HepG2 (cell line): Measurements from ENCODE around the gene FBXL13. TPM values are rescaled to one million over a fixed set of nuclear protein-coding genes. Genes with fewer than 3 reads are reported as not detected.

ENCODE experiments used
- ATF4 ChIP-seq, 2 experiments: fragments of 450-650 bp in 1 of 2; sonication (generic) in 1 of 2; formaldehyde crosslinking; IDR thresholded peaks; 2 replicates each; pipeline versions ENCODE4 v1.5.0 to v1.8.0; 2020 to 2022; ENCODE audit warnings: mild to moderate bottlenecking in 1 of 2, missing genetic modification reagents in 1 of 2
- ATF7-NPFF ChIP-seq: sonication (generic); formaldehyde crosslinking; IDR thresholded peaks from 2 replicates; pipeline ENCODE4 v1.8.1; 2023; ENCODE audit warnings: mild to moderate bottlenecking, low read depth, missing genetic modification reagents, moderate library complexity
- CBX1 ChIP-seq: IDR thresholded peaks from one replicate; pipeline ENCODE4 v1.6.1; 2016; ENCODE audit warnings: antibody characterized with exemption, low read depth
- FOXO1 ChIP-seq: sonication (generic); formaldehyde crosslinking; IDR thresholded peaks from 2 replicates; pipeline ENCODE4 v1.4.0; 2020; ENCODE audit warnings: missing genetic modification reagents
- GATAD2A ChIP-seq: IDR thresholded peaks from 2 replicates; pipeline ENCODE4 v1.6.1; 2016
- HHEX ChIP-seq: IDR thresholded peaks from 2 replicates; pipeline ENCODE4 v1.6.1; 2016; ENCODE audit warnings: control low read depth
- KAT2B ChIP-seq: fragments of 150-350 bp; IDR thresholded peaks from 2 replicates; pipeline ENCODE4 v1.6.1; 2014; ENCODE audit warnings: low read depth, low read length, borderline replicate concordance
- NFKB2 ChIP-seq: sonication (generic); formaldehyde crosslinking; IDR thresholded peaks from 2 replicates; pipeline ENCODE4 v1.4.0; 2020; ENCODE audit warnings: missing genetic modification reagents, borderline replicate concordance
- NONO ChIP-seq, 2 experiments: fragments of 450-650 bp in 1 of 2; sonication (generic) in 1 of 2; formaldehyde crosslinking in 1 of 2; IDR thresholded peaks in 1 of 2; conservative IDR thresholded peaks in 1 of 2; 2 replicates each; pipeline versions ENCODE4 v1.6.1 to v1.8.0; 2017 to 2022; ENCODE audit warnings: mild to moderate bottlenecking in 1 of 2, missing genetic modification reagents in 1 of 2, moderate library complexity in 1 of 2
- NRL ChIP-seq: sonication (generic); formaldehyde crosslinking; IDR thresholded peaks from 2 replicates; pipeline ENCODE4 v1.5.0; 2020; ENCODE audit warnings: missing genetic modification reagents, mild to moderate bottlenecking, moderate library complexity, borderline replicate concordance
- PAXIP1 ChIP-seq: sonication (generic); formaldehyde crosslinking; conservative IDR thresholded peaks from 2 replicates; pipeline ENCODE4 v1.4.0; 2020; ENCODE audit warnings: mild to moderate bottlenecking, missing genetic modification reagents, moderate library complexity
- PLRG1 ChIP-seq: fragments of 450-650 bp; conservative IDR thresholded peaks from 2 replicates; pipeline ENCODE4 v1.6.1; 2016
- PRDM4 ChIP-seq: sonication (generic); formaldehyde crosslinking; IDR thresholded peaks from 2 replicates; pipeline ENCODE4 v1.9.0; 2021; ENCODE audit warnings: missing genetic modification reagents, borderline replicate concordance
- WIZ ChIP-seq: sonication (generic); formaldehyde crosslinking; IDR thresholded peaks from 2 replicates; pipeline ENCODE4 v1.5.1; 2020; ENCODE audit warnings: mild to moderate bottlenecking, missing genetic modification reagents
- ZBTB20 ChIP-seq: sonication (generic); formaldehyde crosslinking; IDR thresholded peaks from 2 replicates; pipeline ENCODE4 v1.8.1; 2023; ENCODE audit warnings: missing genetic modification reagents, low read depth, mild to moderate bottlenecking, borderline replicate concordance
- ZNF430 ChIP-seq: sonication (generic); formaldehyde crosslinking; IDR thresholded peaks from 2 replicates; pipeline ENCODE4 v1.9.0; 2021; ENCODE audit warnings: mild to moderate bottlenecking, missing genetic modification reagents
- ZNF431 ChIP-seq: sonication (generic); formaldehyde crosslinking; IDR thresholded peaks from 2 replicates; pipeline ENCODE4 v1.9.0; 2022; ENCODE audit warnings: missing genetic modification reagents, low read depth, mild to moderate bottlenecking, borderline replicate concordance
- ZNF510 ChIP-seq: sonication (generic); formaldehyde crosslinking; IDR thresholded peaks from 2 replicates; pipeline ENCODE4 v1.4.0; 2020; ENCODE audit warnings: low read depth, mild to moderate bottlenecking, missing genetic modification reagents
- ZNF546 ChIP-seq: sonication (generic); formaldehyde crosslinking; conservative IDR thresholded peaks from 2 replicates; pipeline ENCODE4 v1.8.1; 2023; ENCODE audit warnings: mild to moderate bottlenecking, missing genetic modification reagents
- ZNF691 ChIP-seq: sonication (generic); formaldehyde crosslinking; IDR thresholded peaks from 2 replicates; pipeline ENCODE4 v1.4.0; 2020; ENCODE audit warnings: missing genetic modification reagents, low read depth, mild to moderate bottlenecking, borderline replicate concordance
- ZNF800 ChIP-seq: sonication (generic); formaldehyde crosslinking; IDR thresholded peaks from 2 replicates; pipeline ENCODE4 v1.4.0; 2020; ENCODE audit warnings: missing genetic modification reagents
- polyA plus RNA-seq, 8 experiments: library from polyadenylated mRNA; depleted of rRNA in 3 of 8; stranded (reverse) in 7 of 8; unstranded in 1 of 8; fragments of >200 nt; fragmentation: Illumina TruSeq in 4 of 8; extraction: Trizol in 4 of 8; gene quantifications; 2 replicates each; pipeline versions ENCODE4 v1.2.1 to v1.2.3, GENCODE V29; 2011 to 2016; ENCODE audit warnings: low read depth in 4 of 8, missing spikeins in 1 of 8, mixed read lengths in 1 of 8; ENCODE audit not compliant: insufficient read depth in 1 of 8
- total RNA-seq, 5 experiments: library from RNA; depleted of rRNA; stranded (reverse); fragments of >200 nt; fragmentation: Illumina TruSeq; extraction: Trizol; gene quantifications; 2 replicates each; pipeline ENCODE4 v1.2.3, GENCODE V29; 2016; ENCODE audit warnings: low read depth in 1 of 5

FBXL13 gene
- total and polyA plus RNA-seq, 2 of the 13 experiments (the other 11 are each of a cell fraction or from before 2014, with no cell fraction given) = 0.24 to 0.77 TPM

- TF ChIP-seq ATF4 (CRISPR knock-in tag; IDR thresholded peaks at IDR 0.05) (peak in 1 of 2 experiments; percentile 33; a peak in 1 of 4 replicates), ZNF510 (CRISPR knock-in tag) (no peak), ZBTB20 (CRISPR knock-in tag) (peak; percentile 90; the same call in 1 of the 2 replicates), NRL (CRISPR knock-in tag) (no peak), CBX1 (no peak), PRDM4 (no peak), FOXO1 (peak; percentile 76; the same call in 1 of the 2 replicates), GATAD2A (CRISPR knock-in tag) (peak; percentile 82), KAT2B (peak; percentile 79; the same call in 1 of the 2 replicates), WIZ (CRISPR knock-in tag) (no peak), NFKB2 (CRISPR knock-in tag) (no peak), PLRG1 (no peak), PAXIP1 (CRISPR knock-in tag) (peak; percentile 88), ZNF800 (CRISPR knock-in tag) (no peak), ZNF430 (no peak), NONO (IDR thresholded peaks at IDR 0.05) (no peak), NONO (CRISPR knock-in tag; conservative IDR thresholded peaks at IDR 0.05) (no peak), ZNF546 (CRISPR knock-in tag) (no peak), HHEX (CRISPR knock-in tag) (0 out of 2 replicates have a peak, but pooled peaks have one; percentile 34), ATF7-NPFF (CRISPR knock-in tag) (no peak), ZNF431 (no peak), ZNF691 (CRISPR knock-in tag) (no peak)
Observed at GRCh38 chr7:102869195-102869594, 205.4 kb downstream of the FBXL13 start (continued).
